ENCODE data around the gene ARSI. TPM values are rescaled to one million over a fixed set of nuclear protein-coding genes. Genes with fewer than 3 reads are reported as not detected.

The ARSI gene
- polyA plus RNA-seq, 1 donor, result 5.7 TPM

DNA sequence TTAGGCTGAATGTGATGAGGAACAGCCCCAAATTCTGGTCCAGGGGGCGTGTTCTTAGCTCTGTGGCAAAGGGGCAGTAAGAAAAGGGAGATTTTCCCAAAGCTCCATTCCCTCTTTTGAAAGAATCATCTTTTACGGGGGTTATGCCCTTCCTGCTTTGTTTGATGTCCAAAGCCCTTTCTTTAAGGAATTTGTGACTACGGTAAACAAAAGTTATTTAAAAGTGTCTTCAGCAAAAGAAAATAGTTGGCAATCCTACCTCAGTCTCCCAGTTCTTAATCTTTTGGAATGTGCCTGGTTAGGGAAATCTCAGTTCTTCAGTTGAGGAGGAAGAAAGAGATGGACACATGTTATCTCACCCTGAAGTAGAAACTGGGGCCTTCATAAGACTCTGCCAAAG, 24.4 kb upstream of the ARSI start:
- no peak for DNase-seq (ENCODE audit: low read depth)

DNA sequence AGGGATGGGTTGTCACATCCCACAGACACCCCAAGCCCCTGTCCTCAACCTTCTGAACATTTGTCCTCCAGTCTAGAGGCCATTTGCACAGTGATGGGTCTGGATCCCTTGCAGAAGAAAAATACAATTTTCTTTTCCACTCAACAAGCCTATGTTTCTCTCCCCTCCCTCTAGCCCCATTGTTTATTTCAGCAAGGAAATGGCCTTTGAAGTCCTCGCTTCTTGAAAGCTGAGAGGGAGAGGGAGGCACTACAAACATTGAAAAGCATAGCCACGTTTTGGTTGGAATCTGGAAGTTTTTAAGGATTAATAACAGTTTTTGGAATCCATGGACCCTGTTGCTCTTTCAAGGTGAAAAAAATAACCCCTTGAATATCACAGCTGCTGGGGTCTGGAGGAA, 24.0 kb upstream of the ARSI start:
- no peak for DNase-seq (ENCODE audit: low read depth)

DNA sequence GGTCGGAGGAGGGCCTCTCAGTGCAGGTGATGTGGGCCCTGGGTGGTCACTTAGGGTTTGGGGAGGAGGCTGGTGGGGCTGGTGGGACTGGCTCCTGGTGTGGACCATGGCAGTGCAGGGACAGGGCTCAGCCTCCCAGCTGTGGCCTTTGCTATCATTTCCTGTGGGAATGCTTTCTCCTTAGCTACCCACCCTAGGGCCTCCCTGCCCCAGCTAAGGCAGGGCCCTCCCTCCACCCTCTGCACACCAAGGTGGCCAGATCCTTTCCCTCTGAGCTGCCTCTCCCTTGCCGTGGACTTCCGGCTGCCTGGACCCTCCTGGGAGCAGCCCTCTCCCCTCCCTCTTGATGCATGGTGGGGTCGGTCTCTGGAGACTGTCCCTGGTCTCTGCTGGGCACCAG, 22.7 kb upstream of the ARSI start:
- DNase-seq (ENCODE audit: low read depth), result no peak

GRCh38 chr5:150323819-150324218, 21.1 kb upstream of the ARSI start:
- no peak for DNase-seq (ENCODE audit: low read depth)

- DNase-seq (ENCODE audit: low read depth), result no peak
These were observed 20.4 kb upstream of the ARSI start for GRCh38 chr5:150323092-150323491.

DNA sequence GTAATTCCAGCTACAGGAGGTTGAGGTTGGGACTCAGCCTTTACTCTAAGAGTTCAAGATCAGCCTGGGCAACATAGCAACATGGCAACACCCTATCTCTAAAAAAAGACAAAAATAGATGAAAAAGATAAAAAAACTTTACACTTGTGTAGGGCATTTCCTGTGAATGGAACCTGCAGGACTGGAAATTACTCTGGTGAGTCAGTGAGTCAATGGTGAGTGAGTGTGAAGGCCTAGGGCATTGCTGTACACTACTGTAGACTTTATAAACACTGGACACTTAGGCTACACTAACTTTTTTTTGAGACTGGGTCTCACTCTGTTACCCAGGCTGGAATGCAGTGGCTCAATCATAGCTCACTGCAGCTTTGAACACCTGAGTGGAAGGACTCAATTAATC, 19.5 kb upstream of the ARSI start:
- no peak for DNase-seq (ENCODE audit: low read depth)

- DNase-seq (ENCODE audit: low read depth), result no peak
These were observed 19.1 kb upstream of the ARSI start for GRCh38 chr5:150321784-150322183.

DNA sequence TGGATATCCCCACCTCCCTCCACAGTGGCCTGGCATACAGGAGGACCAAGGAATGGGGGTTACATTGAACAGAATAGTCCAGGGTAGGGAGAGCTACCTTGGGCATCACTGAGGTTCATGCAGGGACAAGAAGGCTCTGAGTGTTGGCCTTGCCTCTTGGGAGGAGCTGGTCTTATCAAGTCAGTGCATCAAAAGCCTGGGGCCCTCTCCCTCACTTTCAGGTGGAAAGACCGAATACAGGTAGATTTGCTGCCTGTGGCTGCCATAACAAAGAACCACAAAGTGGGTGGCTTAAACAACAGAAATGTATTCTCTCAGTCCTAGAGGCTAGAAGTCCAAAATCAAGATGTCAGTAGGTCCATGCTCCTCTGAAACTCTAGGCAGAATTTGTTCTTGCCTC, 18.5 kb upstream of the ARSI start:
- DNase-seq (ENCODE audit: low read depth), result no peak

- no peak for DNase-seq (ENCODE audit: low read depth)
These were observed 17.4 kb upstream of the ARSI start for GRCh38 chr5:150320044-150320613.

- DNase-seq (ENCODE audit: low read depth), result no peak
These were observed 16.7 kb upstream of the ARSI start for GRCh38 chr5:150319484-150319790.

GRCh38 chr5:150318613-150319483, 16.1 kb upstream of the ARSI start:
- DNase-seq (ENCODE audit: low read depth), result no peak

DNA sequence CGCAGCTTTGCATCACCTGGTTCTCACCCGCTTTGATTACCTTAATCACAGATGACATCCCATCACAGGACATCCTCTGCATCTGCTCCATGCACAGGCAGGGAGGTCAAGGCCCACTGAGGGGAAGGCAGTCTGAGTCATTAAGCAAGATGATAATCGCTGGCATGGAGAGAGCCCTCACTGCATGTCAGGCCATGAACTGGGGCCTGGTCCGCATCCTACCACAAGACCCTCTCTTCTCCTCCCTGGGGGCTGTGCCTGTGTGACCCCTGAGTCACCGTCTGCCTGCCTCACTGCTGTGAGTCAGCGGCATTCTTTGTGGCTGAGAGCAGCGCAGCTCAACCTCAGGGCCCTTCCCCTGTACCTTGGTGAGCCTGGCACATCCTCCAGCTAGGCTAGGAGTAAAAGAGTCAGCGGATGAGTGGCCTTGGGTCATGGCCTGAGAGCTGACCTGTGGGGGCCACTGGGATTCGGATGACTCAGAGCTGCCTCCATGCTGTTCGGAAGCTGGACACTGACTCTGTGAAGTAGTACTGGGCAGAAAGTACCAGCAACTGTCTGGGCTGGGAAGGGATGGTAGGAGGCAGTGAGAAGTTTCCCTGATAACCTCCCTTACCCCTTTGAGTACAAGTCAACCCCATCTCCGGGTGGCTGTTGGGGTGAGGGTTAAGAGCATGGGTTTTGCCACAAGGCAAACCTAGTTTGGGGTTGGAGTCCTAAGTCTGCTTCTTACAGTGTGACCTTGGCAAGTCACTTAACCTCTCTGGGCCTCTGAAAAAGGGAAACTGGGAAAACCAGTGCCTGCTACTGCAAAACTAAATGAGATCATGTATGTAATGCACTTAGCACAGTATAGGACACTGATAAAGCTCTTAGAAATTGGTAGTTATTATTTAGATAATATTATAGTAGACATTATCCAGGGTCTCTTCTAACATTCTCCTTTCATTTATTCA, 14.6 kb upstream of the ARSI start:
- no peak for DNase-seq (ENCODE audit: low read depth)

DNA sequence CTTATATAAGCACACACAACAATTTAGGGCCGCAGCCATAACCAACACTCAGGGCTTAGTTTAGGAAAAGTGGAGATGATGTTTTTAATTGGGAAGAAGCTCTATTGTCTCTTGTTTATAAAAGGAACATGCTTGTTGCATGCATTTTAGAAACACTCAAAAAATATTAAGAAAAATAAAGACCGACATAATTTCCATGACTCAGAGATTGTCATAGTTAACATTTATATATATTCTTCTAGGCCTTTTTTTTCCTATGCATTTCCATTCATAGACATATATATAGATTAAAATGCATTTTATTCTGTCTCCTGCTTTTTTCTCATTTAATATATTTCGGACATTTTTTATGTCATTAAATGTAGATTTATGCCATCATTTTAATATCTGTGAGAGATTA, 13.6 kb upstream of the ARSI start:
- DNase-seq (ENCODE audit: low read depth), result no peak

GRCh38 chr5:150315245-150315644, 12.5 kb upstream of the ARSI start:
- DNase-seq (ENCODE audit: low read depth), result no peak

DNA sequence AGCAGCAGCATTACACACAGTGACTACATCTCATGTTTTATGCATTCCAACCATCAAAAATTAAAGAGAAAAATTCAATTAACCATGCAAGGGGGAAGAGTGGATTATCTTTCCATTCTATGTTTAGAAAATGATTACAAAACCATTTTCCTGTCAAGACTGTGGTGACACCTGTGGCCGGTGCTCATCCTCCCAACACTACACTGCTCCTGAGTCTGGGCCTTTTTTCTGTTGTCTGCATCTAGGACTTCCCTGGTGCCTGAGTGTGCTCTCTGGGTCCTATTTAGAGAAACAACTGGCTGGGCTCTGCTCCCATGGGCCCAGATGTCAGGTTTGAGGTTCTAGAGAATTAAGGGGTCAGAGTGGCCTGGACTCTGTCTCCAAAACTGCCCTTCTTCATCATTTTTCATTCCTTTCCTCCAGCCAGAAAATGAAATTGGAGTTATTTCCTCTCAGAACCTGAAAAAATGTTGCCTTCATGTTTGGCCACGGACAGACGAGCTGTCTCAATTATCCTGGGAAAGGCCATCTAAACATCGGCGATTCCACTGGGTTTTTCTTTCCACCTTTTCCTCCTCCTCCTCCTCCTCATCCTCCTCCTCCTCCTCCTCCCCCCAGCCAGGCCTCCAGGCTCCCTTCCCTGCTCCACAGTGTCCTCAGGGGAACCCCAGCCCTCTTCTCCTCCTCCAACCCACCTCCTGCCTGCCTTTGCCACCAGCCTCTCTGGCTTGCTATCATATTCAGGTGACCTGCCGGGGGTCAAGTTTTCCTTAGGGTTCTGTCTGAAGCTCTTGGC, 11.4 kb upstream of the ARSI start:
- DNase-seq (ENCODE audit: low read depth), result no peak

- no peak for DNase-seq (ENCODE audit: low read depth)
These were observed 10.8 kb upstream of the ARSI start for GRCh38 chr5:150313501-150313900.

- no peak for DNase-seq (ENCODE audit: low read depth)
These were observed 9.8 kb upstream of the ARSI start for GRCh38 chr5:150312518-150312917.

DNA sequence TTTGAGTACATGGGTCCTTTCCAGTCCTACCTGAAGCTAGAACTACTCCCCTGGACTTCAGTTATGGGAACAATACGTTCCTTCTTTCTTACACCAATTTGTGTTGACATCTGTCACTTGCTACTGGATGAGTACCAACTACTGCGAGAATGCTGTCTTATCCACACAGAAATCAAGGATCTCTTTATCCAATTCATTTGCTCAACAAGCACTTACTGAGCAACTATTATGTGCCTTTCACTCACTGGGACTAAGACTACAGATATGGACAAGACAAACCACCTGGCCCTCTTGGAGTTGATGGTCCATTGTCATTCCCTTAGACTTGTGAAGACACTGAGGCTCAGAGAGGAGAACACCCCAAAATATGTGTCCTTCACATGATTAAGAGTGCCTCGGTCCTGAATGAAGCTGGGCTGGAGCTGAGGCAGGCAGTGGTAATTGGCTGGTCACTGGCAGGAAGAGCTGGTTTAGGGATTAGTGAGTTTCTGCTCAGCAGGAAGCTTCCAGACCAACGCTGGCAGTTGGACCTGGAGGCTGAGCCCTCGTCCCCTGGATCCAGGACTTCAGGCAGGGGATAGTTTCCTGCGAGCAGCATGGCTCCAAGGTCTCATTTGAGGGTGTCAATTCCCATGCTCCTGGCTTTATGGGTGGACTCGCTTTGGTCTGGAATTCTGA, 8.4 kb upstream of the ARSI start:
- no peak for DNase-seq (ENCODE audit: low read depth)

- DNase-seq (ENCODE audit: low read depth), result no peak
These were observed 7.5 kb upstream of the ARSI start for GRCh38 chr5:150310246-150310645.

DNA sequence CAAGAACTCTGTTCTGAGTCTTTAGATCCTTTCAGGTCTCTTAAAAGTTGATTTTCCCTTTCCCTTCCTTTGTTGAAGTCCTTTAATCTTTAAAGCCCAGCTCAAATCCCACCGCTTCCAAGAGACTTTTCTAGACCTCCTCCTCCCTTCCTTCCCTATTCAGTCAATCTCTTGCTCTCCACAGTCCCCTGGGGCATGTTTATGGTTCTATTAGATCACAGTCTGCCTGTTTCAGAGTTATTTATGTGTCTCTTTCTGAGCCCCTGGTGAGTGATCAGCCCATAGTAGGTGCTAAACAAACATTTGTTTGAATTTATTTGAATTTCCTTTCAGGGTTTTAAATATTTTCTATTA, 7.2 kb upstream of the ARSI start:
- DNase-seq (ENCODE audit: low read depth), result no peak

Data from forelimb muscle (tissue), 1 donor.